HL-60 (cell line): ENCODE results near the gene COX7B2.

Experiments
- CTCF ChIP-seq: IDR thresholded peaks from one replicate; pipeline ENCODE4 v1.5.1; 2011; ENCODE audit warnings: low read length, control low read depth, inconsistent platforms; ENCODE audit not compliant: insufficient read depth
- GABPA ChIP-seq: IDR thresholded peaks from 2 replicates; pipeline ENCODE4 v1.6.1; 2012; ENCODE audit warnings: low read depth
- POLR2AphosphoS5 ChIP-seq: IDR thresholded peaks from 2 replicates; pipeline ENCODE4 v1.6.1; 2012; ENCODE audit warnings: low read depth
- REST ChIP-seq: IDR thresholded peaks from 2 replicates; pipeline ENCODE4 v1.6.1; 2012; ENCODE audit warnings: low read depth; ENCODE audit not compliant: insufficient replicate concordance
- SPI1 ChIP-seq: IDR thresholded peaks from 2 replicates; pipeline ENCODE4 v1.6.1; 2012; ENCODE audit warnings: low read depth, mild to moderate bottlenecking, borderline replicate concordance

GRCh38 chr4:46819095-46819494, 90.0 kb downstream of the COX7B2 start:
- no peak for TF ChIP-seq CTCF
- TF ChIP-seq GABPA, result no peak
- no peak for TF ChIP-seq POLR2AphosphoS5
- TF ChIP-seq REST, result no peak
- TF ChIP-seq SPI1, result no peak
